ENCODE data around the gene L2HGDH.

The L2HGDH gene

DNA sequence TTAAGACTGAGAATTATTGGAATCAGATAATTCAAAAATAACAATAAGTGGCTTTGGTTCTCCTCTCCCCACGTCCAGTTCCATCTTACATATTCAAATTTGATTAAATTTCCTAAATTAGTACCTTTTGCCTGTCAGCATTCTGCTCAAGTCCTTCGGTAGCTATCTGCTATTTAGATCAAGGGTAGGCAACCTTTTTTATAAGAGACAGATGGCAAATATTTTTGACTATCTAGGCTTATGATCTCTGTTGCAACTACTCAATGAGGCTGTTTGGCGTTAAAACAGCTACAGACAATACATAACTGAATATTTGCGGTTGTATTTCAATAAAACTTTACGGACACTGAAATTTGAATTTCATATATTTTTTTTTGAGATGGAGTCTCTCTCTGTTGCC is 21.7 kb downstream of the L2HGDH start:
- DNase-seq (ENCODE audit: insufficient read length, low spot score) (no peak), FAIRE-seq (no peak)
- TF ChIP-seq, protein P1, sequence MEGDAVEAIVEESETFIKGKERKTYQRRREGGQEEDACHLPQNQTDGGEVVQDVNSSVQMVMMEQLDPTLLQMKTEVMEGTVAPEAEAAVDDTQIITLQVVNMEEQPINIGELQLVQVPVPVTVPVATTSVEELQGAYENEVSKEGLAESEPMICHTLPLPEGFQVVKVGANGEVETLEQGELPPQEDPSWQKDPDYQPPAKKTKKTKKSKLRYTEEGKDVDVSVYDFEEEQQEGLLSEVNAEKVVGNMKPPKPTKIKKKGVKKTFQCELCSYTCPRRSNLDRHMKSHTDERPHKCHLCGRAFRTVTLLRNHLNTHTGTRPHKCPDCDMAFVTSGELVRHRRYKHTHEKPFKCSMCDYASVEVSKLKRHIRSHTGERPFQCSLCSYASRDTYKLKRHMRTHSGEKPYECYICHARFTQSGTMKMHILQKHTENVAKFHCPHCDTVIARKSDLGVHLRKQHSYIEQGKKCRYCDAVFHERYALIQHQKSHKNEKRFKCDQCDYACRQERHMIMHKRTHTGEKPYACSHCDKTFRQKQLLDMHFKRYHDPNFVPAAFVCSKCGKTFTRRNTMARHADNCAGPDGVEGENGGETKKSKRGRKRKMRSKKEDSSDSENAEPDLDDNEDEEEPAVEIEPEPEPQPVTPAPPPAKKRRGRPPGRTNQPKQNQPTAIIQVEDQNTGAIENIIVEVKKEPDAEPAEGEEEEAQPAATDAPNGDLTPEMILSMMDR (IDR thresholded peaks at IDR 0.05; ENCODE audit: insufficient read depth, missing control alignments) = no peak

DNA sequence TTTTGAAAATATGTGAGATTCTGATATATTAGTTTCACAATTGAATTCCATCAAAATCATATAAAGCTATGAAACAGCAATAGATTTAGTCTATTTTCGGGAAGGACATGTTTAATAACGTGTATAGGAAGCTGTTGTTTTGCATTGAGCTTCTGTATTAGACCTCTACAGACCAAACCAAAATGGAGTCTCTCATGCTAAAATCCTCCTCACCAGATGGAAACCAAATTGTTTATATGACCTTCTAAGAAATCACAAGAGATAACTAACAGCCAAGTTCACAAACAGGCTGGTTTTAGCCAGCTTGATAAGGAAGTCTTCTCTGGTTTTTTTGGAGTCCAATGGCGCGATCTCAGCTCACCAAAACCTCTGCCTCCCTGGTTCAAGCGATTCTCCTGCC is 23.9 kb downstream of the L2HGDH start:
- TF ChIP-seq, protein P1 (IDR thresholded peaks at IDR 0.05; ENCODE audit: insufficient read depth, missing control alignments) = no peak
- no peak for DNase-seq (ENCODE audit: insufficient read length, low spot score)
- FAIRE-seq = no peak

DNA sequence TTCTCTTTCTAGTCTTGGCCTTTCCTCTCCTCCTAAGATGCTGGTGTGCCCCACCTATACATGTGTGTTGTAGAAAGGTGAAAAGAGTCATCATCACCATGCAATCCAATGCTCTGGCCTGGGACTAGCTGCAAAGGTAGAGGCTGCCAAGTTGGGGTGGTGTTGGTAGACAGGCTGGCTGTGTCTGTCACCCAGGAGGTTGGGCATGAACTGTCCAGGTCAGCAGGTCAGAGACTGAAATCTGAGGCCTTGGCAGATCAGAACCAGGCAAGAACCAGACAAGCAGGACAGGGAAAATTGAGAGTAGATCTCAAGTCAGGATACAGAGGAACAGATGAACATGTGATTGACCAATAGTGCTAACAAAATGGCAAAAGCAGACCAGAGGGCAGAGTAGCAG is 26.2 kb downstream of the L2HGDH start:
- TF ChIP-seq, protein P1 (IDR thresholded peaks at IDR 0.05; ENCODE audit: insufficient read depth, missing control alignments) = no peak
- DNase-seq (ENCODE audit: insufficient read length, low spot score) = no peak
- FAIRE-seq = no peak

DNA sequence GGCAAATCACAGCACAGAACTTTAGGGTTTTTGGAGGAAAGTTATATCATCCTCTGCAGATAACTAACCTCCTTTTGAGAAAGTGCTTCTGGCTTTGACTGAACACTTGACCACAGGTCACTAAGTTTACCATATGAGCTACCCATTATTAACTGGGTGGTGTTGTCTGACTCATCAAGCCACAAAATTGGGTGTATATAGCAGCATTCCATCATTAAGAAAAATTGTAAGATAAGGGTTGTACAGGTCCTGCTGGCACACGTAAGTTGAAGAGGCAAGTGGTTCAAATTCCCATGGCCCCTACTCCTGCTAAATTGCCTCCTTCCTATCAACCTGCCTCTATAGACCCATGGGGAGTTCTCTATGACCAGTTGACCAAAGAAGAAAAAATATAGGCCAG is 39.5 kb downstream of the L2HGDH start:
- FAIRE-seq (no peak), DNase-seq (ENCODE audit: insufficient read length, low spot score) (no peak)

DNA sequence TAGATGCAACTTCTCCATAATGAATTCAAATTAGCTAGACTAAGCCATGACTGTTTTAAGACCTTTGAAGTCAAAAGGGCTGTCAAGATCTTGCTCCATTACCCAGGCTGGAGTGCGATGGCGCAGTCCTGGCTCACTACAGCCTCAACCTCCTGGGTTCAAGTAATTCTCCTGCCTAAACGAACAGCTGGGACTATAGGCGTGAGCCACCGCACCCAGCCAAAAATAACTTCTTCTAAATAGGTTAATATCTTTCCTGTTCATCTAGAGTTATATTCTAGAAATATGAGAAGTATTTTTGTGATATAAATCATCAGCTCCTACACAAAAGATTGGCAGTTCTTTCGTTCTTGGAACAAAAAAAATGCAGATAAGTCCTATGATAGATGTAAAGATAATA is 41.1 kb downstream of the L2HGDH start:
- TF ChIP-seq, protein P1 (IDR thresholded peaks at IDR 0.05; ENCODE audit: insufficient read depth, missing control alignments) = no peak
- FAIRE-seq (no peak), DNase-seq (ENCODE audit: insufficient read length, low spot score) (no peak)

More for the DNA sequence above, 39.5 kb downstream of the L2HGDH start:
- TF ChIP-seq, protein P1 (IDR thresholded peaks at IDR 0.05; ENCODE audit: insufficient read depth, missing control alignments) = no peak

DNA sequence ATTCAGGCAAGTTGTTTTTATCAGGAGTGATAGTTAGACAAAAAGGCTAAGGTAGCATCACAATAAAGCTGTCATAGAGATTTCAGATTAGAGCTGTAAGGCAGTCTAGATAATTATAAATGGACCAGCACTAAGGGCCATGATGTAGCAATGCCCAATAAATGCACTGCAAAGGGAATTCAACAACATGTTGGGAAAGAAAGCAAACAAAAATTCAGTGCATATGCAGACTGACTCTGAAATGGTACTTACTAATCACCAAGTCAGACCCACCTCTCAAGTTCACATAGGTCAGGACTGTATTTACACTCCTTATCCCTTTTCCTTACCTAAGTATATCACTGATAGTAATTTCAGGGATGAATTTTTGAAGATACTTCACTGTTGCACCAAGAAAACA is 47.0 kb downstream of the L2HGDH start:
- TF ChIP-seq, protein P1 (IDR thresholded peaks at IDR 0.05; ENCODE audit: insufficient read depth, missing control alignments) = no peak
- no peak for DNase-seq (ENCODE audit: insufficient read length, low spot score)
- peak; percentile 11 for FAIRE-seq

DNA sequence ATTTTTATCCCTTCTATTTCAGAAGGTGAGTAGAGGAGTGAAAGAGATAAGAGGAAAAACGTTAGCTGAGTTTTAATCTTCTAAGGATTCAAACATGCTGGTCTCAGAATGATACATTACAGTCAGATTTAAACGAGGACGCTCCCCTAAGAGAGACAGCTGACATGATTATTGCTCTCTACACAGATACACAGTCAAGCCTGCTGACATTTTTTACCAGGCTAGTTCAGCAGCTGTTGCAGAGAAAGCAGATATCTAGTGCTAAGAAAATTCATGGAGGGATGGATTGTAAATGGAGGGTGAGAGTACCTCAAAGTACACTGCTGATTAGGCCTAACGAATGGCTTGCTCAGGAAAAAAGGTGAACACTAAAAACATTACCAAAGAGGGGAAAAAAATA is 48.7 kb downstream of the L2HGDH start:
- DNase-seq (ENCODE audit: insufficient read length, low spot score) (no peak), FAIRE-seq (no peak)
- TF ChIP-seq, protein P1 (IDR thresholded peaks at IDR 0.05; ENCODE audit: insufficient read depth, missing control alignments) = no peak
